ENCODE data around the gene GTSE1. TPM values are rescaled to one million over a fixed set of nuclear protein-coding genes. Genes with fewer than 3 reads are reported as not detected.
A peak's percentile ranks its signal among the peaks of the same experiment; 100 is the strongest.

Gene GTSE1
- total RNA-seq, 1 experiment from 2014 or later, result 42.6 TPM

- H4K5ac ChIP-seq (ENCODE audit: insufficient read length, low read depth, low read length), result no peak overlapping the region
- no peak overlapping the region for H2BK12ac ChIP-seq (ENCODE audit: insufficient read length, low read depth, low read length)
- Mint-ChIP-seq H3K9me3 (no peaks in the 10 kb centered on the region; a peak in 2 of 5 replicates), H3K36me3 (ENCODE audit: insufficient read depth in 1 of 3, low read depth in 3 of 3) (peaks cover 38 to 70% (median 48%) of the 10 kb centered on the region in 3 experiments), H3K4me3 (peak overlapping the region; percentile 9 to 96; a peak in 3 of 5 replicates), H3K27me3 (ENCODE audit: low read depth) (no peaks in the 10 kb centered on the region), H3K27ac (no peak overlapping the region), H3K4me1 (peaks cover 15 to 23% of the 10 kb centered on the region in 2 experiments)
- H4K91ac ChIP-seq (ENCODE audit: insufficient read length, low read depth, low read length), result no peak overlapping the region
- no peak overlapping the region for H3K4me2 ChIP-seq (ENCODE audit: insufficient read depth, insufficient read length, low read length)
- no peak overlapping the region for H2AFZ ChIP-seq (ENCODE audit: low read length)
- H3K56ac ChIP-seq (ENCODE audit: insufficient read length, low read depth, low read length), result no peak overlapping the region
- H3T11ph ChIP-seq (ENCODE audit: low read length), result no peak overlapping the region
- H3K9me3 ChIP-seq (ENCODE audit: control insufficient read depth, low read depth, low read length), result no peaks in the 10 kb centered on the region
- H2BK20ac ChIP-seq (ENCODE audit: low read depth, low read length, poor library complexity, severe bottlenecking), result no peak overlapping the region
- H3K79me1 ChIP-seq (ENCODE audit: insufficient read depth, low read depth, low read length, poor library complexity, severe bottlenecking), result peaks cover 5% of the 10 kb centered on the region
- H2BK15ac ChIP-seq (ENCODE audit: low read depth, low read length), result no peak overlapping the region
- no peak overlapping the region for H3K18ac ChIP-seq (ENCODE audit: insufficient read length, low read depth, low read length)
- no peak overlapping the region for H3K27ac ChIP-seq (ENCODE audit: insufficient read length, low read depth, low read length)
- TF ChIP-seq CTCF (conservative IDR thresholded peaks at IDR 0.05), result no peak
- H4K8ac ChIP-seq (replicated peaks; ENCODE audit: insufficient read length, low read depth, low read length), result no peak overlapping the region
- no peak overlapping the region for H2BK5ac ChIP-seq (ENCODE audit: insufficient read length, low read length)
- H3K4ac ChIP-seq (ENCODE audit: low read depth, low read length), result no peak overlapping the region
- H3K9ac ChIP-seq (ENCODE audit: extremely low read depth, insufficient read length, low read length), result no peak overlapping the region
- H2BK120ac ChIP-seq (ENCODE audit: low read depth, low read length, poor library complexity, severe bottlenecking), result no peak overlapping the region
- H4K20me1 ChIP-seq (ENCODE audit: control insufficient read depth, insufficient read depth, insufficient read length), result peaks cover 3% of the 10 kb centered on the region
- no peaks in the 10 kb centered on the region for H3K27me3 ChIP-seq (ENCODE audit: insufficient read depth, low read length)
- no CpG with 5 or more reads among the region's 9 CpGs for WGBS (ENCODE audit: extremely low coverage, insufficient read length, low lambda C conversion rate)
- H3K79me2 ChIP-seq (ENCODE audit: insufficient read depth, low read length), result peaks cover 3% of the 10 kb centered on the region; the same call in 1 of the 2 replicates
- no peak overlapping the region for H2AK5ac ChIP-seq (ENCODE audit: insufficient read length, low read length)
- no peaks in the 10 kb centered on the region; the same call in 1 of the 2 replicates for H3K4me1 ChIP-seq (ENCODE audit: insufficient read depth, low read length)
- H3K23ac ChIP-seq (ENCODE audit: insufficient read length, low read depth, low read length), result no peak overlapping the region
- H3K14ac ChIP-seq (ENCODE audit: insufficient read depth, low read length), result no peak overlapping the region
- no peak for DNase-seq
- peaks cover 11% of the 10 kb centered on the region for H3K23me2 ChIP-seq (ENCODE audit: insufficient read length, low read depth, low read length, poor library complexity, severe bottlenecking)
Observed at GRCh38 chr22:46337870-46338269, 41.2 kb downstream of the GTSE1 start.

Measured in H9 (cell line).